Measurements from ENCODE around the gene DAO. TPM values are rescaled to one million over a fixed set of nuclear protein-coding genes. Genes with fewer than 3 reads are reported as not detected.
A peak's percentile ranks its signal among the peaks of the same experiment; 100 is the strongest.

DAO gene
- total RNA-seq, 4 donors from 2014 or later, result not detected

DNA sequence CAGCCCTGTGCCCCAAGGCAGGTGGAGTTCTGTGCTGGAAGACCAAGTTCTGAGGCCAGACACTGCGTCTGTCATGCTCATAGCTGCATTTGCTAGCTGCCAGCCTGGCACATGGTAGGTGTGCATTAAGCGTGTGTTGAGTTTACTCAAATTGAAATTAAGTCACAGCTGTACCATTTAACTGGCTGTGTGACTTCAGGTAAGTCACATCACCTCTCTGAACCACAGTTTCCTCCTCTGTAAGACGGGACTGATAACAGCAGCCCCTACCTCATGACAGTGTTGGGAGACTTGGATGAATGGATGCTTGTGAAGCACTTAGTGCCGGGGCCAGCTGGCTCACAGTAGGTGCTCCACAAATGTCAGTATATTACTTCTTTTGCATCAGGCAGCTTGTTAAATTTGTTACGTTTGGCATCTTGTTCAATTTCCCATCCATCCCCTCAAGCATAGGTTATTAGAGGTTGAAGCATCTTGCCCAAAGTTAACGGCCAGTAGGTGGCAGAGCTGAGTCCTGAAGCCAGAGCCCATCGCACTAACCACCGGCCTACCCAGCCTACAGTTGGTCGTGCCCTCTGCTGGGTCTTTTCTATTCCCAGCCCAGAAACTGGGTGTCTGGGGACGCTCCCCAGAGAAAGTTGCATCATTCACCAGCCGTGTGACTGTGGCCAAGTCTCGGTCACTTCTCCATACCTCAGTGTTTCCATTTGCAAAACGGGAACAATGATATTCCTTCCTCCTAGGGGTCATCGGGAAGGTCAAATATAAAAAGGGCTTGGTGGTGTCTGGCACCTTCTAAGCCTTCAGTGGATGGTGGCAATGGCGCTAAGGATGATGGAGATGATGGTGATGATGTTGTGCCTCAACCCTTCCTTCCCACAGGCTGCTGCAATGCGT, 4.5 kb downstream of the DAO start:
- Histone ChIP-seq H3K9me3 (no peaks in the 10 kb centered on the region), H3K4me3 (replicated peaks in 1 of 3) (no peak overlapping the region), H3K36me3 (no peaks in the 10 kb centered on the region), H3K27ac (no peak overlapping the region), H3K4me1 (no peaks in the 10 kb centered on the region), H3K27me3 (no peaks in the 10 kb centered on the region)
- 58 to 65% methylated on average over 16 of the region's 16 CpGs for WGBS, 2 donors
- intact Hi-C loops (cut with DNase I), result no loop called here
- peak; percentile 20 to 24 for DNase-seq
- TF ChIP-seq, protein P1, sequence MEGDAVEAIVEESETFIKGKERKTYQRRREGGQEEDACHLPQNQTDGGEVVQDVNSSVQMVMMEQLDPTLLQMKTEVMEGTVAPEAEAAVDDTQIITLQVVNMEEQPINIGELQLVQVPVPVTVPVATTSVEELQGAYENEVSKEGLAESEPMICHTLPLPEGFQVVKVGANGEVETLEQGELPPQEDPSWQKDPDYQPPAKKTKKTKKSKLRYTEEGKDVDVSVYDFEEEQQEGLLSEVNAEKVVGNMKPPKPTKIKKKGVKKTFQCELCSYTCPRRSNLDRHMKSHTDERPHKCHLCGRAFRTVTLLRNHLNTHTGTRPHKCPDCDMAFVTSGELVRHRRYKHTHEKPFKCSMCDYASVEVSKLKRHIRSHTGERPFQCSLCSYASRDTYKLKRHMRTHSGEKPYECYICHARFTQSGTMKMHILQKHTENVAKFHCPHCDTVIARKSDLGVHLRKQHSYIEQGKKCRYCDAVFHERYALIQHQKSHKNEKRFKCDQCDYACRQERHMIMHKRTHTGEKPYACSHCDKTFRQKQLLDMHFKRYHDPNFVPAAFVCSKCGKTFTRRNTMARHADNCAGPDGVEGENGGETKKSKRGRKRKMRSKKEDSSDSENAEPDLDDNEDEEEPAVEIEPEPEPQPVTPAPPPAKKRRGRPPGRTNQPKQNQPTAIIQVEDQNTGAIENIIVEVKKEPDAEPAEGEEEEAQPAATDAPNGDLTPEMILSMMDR (IDR thresholded peaks at IDR 0.05), result peak in 4 of 6 experiments; percentile 10 to 44 (median 24)
- TF ChIP-seq POLR2A (IDR thresholded peaks at IDR 0.05), result no peak

DNA sequence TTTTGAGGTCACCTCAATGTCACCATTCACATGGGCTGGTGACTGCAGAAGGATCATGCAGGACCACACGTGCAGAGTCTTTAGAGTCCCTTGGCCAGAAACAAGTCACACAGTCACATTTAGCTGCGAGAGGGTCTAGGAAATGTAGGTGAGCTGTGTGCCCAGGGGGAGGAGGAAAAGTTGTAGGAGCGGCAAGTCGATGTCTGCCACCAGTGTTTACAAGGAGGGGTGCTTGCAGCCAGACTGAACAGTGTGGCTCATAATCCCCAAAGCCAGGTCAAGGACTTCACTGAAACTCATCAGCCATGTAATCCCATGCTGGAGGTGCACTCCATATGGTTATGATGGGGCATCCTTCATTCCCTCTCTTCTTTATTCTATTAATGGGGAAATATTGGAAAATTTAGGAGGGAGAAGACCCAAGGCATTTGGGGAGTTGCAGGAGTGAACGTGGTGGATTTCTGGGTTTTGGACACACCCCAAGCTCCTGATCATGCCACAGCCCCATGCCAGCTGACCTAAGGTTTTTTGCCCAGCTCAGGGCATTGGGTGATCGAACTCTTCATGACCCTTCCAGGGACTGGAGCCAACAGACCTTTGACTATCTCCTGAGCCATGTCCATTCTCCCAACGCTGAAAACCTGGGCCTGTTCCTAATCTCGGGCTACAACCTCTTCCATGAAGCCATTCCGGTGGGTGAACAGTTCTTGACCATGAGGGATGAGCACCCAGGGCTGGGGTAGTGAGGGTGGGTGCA, 7.2 kb downstream of the DAO start:
- TF ChIP-seq, protein P1 (IDR thresholded peaks at IDR 0.05), result no peak
- TF ChIP-seq POLR2A (IDR thresholded peaks at IDR 0.05), result no peak
- Histone ChIP-seq H3K4me1 (no peaks in the 10 kb centered on the region), H3K27me3 (no peaks in the 10 kb centered on the region), H3K4me3 (replicated peaks in 1 of 3) (no peak overlapping the region), H3K36me3 (no peaks in the 10 kb centered on the region), H3K27ac (no peak overlapping the region), H3K9me3 (no peaks in the 10 kb centered on the region)
- intact Hi-C loops (cut with DNase I), result no loop called here
- DNase-seq, result no peak
- 70% methylated on average over 9 of the region's 9 CpGs for WGBS, 2 donors

DNA sequence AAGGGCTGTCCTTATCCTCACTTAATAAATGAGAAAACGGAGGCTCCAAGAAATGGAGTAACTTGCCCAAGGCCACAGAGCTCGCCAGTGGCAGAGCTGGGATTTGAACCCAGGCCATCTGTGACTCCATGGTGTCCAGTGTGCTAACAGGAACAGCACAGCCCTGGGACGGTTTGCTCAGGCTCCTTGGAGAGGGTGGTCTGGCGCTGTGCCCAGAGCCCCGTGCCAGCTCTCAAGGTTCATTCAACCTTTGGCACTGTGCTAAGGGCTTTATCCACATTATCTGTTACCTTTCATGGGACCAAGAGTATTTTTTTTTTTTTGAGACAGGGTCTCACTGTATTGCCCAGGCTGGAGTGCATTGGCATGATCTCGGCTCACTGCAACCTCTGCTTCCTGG, 8.1 kb downstream of the DAO start:
- Histone ChIP-seq H3K4me1 (no peaks in the 10 kb centered on the region), H3K4me3 (replicated peaks in 1 of 3) (no peak overlapping the region), H3K36me3 (no peaks in the 10 kb centered on the region), H3K9me3 (no peaks in the 10 kb centered on the region), H3K27ac (no peak overlapping the region), H3K27me3 (no peaks in the 10 kb centered on the region)
- TF ChIP-seq, protein P1 (IDR thresholded peaks at IDR 0.05), result no peak
- TF ChIP-seq POLR2A (IDR thresholded peaks at IDR 0.05), result no peak
- peak; percentile 77 to 80 for DNase-seq
- intact Hi-C loops (cut with DNase I), result no loop called here
- 53 to 54% methylated on average over 4 to 6 of the region's 6 CpGs for WGBS, 2 donors

DNA sequence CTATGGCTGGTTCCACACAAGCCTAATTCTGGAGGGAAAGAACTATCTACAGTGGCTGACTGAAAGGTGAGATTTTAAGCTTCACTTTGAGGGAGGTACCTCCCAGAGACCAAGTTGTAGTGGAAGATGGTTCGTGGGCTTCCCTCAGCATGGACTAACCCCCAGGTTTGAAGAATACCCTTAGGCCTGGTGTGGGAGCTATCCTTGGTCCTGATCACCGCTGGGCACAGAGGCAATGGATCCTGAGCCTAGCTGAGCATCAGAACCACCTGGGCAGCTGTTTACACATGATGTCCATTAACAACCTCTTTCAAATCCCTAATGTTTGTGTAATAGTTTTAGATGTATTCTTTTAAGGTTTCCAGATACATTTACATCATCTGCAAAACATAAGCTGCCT, 10.3 kb downstream of the DAO start:
- no peak for TF ChIP-seq POLR2A (IDR thresholded peaks at IDR 0.05)
- Histone ChIP-seq H3K27ac (no peak overlapping the region), H3K36me3 (no peaks in the 10 kb centered on the region), H3K4me3 (replicated peaks in 1 of 3) (no peak overlapping the region), H3K4me1 (no peaks in the 10 kb centered on the region), H3K9me3 (no peaks in the 10 kb centered on the region), H3K27me3 (no peaks in the 10 kb centered on the region)
- DNase-seq, result no peak
- 64 to 67% methylated on average over 2 of the region's 2 CpGs for WGBS, 2 donors
- intact Hi-C loops (cut with DNase I), result no loop called here

DNA sequence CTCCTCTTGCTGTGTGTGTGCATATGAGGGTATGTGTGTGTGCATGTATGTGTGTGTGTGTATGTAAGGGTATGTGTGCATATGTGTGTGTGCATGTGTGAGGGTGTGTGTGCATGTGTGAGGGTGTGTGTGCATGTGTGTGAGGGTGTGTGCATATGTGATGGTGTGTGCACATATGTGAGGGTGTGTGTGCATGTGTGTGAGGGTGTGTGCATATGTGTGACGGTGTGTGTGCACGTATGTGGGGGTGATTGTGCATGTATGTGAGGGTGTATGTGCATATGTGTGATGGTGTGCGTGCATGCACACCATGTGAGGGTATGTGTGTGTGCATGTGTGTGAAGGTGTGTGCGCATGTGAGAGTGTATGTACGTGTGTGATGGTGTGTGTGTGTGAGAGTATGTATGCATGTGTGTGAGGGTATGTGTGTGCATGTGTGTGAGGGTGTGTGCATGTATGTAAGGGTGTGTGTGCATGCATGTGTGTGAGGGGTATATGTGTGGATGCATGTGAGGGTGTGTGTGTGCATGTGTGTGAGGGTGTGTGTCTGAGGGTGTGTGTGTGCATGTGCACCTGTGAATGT, 15.4 kb downstream of the DAO start:
- Histone ChIP-seq H3K9me3 (no peaks in the 10 kb centered on the region), H3K36me3 (no peaks in the 10 kb centered on the region), H3K4me1 (no peaks in the 10 kb centered on the region), H3K27ac (no peak overlapping the region), H3K4me3 (replicated peaks in 1 of 3) (no peak overlapping the region), H3K27me3 (no peaks in the 10 kb centered on the region)
- intact Hi-C loops (cut with DNase I), result no loop called here
- 73 to 76% methylated on average over 5 of the region's 5 CpGs for WGBS, 2 donors
- no peak for DNase-seq
- TF ChIP-seq, protein P1 (IDR thresholded peaks at IDR 0.05), result no peak
- TF ChIP-seq POLR2A (IDR thresholded peaks at IDR 0.05), result no peak
